ENCODE results near the gene MAG.
A peak's percentile ranks its signal among the peaks of the same experiment; 100 is the strongest.

MAG gene, protein sequence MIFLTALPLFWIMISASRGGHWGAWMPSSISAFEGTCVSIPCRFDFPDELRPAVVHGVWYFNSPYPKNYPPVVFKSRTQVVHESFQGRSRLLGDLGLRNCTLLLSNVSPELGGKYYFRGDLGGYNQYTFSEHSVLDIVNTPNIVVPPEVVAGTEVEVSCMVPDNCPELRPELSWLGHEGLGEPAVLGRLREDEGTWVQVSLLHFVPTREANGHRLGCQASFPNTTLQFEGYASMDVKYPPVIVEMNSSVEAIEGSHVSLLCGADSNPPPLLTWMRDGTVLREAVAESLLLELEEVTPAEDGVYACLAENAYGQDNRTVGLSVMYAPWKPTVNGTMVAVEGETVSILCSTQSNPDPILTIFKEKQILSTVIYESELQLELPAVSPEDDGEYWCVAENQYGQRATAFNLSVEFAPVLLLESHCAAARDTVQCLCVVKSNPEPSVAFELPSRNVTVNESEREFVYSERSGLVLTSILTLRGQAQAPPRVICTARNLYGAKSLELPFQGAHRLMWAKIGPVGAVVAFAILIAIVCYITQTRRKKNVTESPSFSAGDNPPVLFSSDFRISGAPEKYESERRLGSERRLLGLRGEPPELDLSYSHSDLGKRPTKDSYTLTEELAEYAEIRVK

DNA sequence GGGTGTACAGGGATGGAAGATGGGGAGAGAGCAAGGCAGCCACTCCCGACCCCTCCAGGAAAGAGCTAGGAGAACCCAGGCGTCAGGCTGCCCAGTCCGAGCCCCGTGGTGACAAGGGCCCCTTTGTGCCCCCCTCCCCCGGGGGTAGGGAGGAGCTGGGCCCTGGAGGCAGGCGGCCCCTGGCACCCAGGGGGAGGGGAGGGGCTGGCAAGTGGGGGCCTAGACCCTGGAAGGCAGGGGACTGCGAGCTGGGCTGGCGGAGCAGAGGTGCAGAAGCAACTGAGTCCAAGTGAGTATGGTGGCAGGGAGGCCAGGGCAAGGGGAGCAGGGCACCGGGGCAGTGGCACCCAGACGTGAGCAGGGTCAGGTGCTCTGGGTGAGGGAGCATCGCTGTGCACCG is at the start of gene MAG:
Gene MAG (plus strand): TSS at position 246 of the 400 bp plus-strand sequence. CDS start 3,248 bp downstream, outside the sequence.
- DNase-seq (ENCODE audit: low read depth in 4 of 4, low spot score in 1 of 4), result no peak

DNA sequence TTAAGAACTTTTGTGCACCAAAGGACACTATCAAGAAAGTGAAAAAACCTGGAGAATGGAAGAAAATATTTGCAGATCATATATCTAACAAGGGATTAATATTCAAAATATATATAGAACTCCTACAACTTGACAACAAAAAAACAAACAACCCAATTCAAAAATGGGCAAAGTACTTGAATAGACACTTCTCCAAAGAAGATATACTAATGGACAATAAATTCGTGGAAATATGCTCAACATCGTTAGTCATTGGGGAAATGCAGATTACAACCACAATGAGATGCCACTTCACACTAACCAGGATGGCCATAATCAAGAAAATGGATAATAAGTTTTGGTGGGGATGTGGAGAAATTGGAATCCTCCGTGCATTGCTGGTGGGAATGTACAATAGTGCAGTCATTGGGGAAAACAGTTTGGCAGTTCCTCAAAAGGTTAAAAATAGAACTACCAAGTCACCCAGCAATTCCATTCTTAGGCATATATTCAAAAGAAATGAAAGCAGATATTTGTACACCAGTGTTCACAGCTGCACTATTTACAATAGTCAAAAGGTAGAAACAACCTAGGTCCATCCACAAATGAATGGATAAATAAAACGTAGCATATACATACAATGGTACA is 45.4 kb upstream of the MAG start:
- no peak for DNase-seq (ENCODE audit: low read depth in 4 of 4, low spot score in 1 of 4)

DNA sequence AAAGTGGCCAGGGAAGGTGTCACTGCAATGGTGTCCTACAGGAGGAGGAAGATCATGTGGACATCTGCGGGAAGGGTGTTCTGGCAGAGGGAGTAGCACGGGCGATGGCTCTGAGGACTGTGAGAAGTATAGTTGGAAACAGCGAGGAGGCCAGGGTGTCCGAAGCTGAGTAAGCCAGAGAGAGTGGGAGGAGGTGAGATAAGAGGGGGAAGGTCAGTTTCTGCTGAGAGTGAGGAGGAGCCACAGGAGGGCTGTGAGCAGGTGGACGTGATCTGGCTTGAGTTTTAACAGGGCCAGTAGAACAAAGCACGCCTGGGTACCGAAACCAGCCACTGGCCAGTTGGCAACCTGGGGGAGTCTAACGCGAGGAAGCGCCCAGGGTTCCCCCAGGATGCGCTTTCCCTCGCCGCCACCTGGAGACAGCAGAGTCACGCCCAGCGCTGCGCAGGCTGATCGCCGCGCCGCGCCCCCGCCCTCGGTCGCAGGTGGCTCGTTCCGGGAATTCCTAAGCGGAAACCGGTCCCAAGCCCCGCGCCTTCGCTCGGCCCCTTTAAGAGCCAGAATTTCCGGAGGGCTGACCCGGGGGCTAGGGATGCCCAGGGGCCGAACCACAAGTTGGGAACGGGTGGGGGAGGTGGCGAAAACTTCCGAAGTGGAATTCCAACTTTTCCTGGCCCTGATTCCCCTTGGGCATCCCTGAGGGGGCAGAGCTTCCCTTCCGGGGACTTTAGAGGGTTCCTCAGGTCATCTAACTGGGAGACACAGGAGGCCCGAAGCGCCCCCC is 44.2 kb upstream of the MAG start:
- peak in 1 of 4 experiments; percentile 51 for DNase-seq (ENCODE audit: low read depth in 4 of 4, low spot score in 1 of 4)

DNA sequence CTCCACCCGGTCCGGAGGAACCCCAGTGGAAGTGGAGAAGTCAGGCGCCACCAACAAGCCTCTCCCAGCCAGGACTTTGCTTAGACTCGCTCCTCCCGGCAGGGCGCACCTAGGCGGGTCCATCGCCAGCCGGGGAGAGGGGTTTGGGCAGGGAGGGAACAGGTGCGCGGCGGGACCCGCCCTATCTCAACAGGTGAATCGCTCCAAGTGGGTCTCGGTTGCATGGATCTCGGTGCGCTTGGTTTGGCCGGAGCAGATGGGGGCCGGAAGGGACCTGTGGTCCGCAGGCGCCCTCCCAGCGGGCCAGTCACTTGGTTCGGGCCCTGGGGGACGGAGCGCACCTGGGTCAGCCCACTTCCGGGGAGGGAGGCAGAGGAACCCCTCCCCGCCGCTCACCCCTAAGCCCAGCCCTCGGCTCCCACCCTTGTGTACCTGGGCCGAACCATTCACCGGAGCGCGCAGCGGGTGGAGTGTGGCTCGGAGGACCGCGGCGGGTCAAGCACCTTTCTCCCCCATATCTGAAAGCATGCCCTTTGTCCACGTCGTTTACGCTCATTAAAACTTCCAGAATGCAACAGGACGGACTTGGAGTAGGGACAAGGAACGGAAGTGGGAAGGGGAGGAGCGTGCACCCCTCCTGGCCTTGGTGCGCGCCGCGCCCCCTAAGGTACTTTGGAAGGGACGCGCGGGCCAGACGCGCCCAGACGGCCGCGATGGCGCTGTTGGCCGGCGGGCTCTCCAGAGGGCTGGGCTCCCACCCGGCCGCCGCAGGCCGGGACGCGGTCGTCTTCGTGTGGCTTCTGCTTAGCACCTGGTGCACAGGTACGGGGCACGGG is 43.4 kb upstream of the MAG start, which contains the start of gene LSR:
Gene LSR (plus strand): TSS at position 693 of the 836 bp plus-strand sequence. CDS start 21 bp downstream, at position 714.
- DNase-seq (ENCODE audit: low read depth in 4 of 4, low spot score in 1 of 4), result peak in 2 of 4 experiments; percentile 41 to 54

DNA sequence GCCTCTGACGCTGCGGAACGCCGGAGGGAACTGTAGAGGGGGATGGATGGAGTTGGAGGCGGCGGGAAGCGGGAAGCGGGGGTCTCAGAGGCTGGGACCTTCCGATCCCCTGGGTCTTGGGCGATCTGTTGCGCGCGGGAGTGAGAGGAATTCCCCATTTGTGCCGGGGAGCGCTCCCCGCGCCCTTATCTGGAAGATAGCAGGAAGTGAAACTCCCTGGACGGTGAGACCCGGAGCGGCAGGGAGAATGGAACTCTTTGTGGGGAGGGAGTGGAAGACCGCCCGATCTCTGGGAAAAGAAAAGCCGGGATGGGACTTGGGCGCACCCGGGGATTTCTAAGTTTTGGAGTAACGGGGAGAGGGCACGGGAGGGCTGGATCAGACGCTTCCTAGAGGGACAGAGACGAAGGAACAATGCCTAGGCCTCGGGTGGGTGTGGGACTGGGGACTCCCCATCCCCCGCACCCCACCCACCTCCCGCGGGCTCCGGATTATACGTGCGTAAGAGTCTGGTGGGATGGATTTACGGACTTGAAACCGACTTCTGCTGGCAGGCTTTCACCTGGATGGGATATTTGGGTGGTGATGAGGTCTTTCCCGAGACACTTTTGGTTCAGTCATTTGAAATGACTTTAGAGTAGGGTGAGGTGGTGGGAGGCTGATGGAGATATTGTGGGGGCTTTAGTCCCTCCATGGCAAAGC is 42.7 kb upstream of the MAG start:
- no peak for DNase-seq (ENCODE audit: low read depth in 4 of 4, low spot score in 1 of 4)

DNA sequence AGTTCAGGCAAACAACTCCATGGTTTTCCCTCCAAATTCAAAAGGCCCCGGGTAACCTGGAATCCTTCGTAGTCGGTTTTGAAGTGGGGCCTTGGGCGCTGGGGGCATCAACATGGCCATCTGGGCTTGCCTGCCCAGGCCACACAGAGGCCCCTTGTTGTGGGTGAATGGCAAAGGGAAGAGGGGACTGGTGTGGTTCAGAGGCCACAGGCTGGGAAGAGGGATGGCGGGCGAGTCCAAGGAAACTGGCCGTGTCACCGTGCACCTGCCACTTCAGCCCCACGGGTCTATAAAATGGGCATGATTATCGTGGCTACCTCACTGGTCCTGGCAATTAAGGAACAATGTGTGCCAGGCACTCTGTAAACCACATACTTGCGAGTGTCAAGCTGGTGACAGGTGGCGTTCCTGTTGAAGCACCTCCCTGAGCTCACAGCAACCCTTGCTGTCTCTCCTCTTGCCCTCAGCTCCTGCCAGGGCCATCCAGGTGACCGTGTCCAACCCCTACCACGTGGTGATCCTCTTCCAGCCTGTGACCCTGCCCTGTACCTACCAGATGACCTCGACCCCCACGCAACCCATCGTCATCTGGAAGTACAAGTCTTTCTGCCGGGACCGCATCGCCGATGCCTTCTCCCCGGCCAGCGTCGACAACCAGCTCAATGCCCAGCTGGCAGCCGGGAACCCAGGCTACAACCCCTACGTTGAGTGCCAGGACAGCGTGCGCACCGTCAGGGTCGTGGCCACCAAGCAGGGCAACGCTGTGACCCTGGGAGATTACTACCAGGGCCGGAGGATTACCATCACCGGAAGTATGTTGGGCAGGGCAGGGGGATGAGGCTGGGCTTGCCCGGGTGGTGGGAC is 41.9 kb upstream of the MAG start:
- DNase-seq (ENCODE audit: low read depth in 4 of 4, low spot score in 1 of 4), result no peak

DNA sequence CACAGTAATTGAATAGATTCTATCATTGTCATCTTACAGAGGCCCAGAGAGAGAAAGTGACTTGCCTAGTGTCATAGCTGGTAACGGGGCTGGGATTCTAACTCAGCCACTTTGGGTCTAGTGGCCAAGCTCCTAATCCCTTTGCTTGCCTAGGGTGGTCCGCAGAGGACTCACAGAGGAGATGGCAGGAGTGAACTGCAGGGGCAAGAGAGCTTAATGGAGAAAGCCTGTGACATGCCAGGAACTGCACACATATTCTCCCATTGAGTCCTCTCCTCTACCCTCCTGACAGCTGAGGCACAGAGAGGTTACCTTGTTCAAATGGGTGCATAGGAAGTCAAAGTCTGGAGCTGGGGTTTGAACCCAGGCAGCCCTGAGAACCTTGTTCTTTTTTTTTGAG is 40.5 kb upstream of the MAG start:
- no peak for DNase-seq (ENCODE audit: low read depth in 4 of 4, low spot score in 1 of 4)

DNA sequence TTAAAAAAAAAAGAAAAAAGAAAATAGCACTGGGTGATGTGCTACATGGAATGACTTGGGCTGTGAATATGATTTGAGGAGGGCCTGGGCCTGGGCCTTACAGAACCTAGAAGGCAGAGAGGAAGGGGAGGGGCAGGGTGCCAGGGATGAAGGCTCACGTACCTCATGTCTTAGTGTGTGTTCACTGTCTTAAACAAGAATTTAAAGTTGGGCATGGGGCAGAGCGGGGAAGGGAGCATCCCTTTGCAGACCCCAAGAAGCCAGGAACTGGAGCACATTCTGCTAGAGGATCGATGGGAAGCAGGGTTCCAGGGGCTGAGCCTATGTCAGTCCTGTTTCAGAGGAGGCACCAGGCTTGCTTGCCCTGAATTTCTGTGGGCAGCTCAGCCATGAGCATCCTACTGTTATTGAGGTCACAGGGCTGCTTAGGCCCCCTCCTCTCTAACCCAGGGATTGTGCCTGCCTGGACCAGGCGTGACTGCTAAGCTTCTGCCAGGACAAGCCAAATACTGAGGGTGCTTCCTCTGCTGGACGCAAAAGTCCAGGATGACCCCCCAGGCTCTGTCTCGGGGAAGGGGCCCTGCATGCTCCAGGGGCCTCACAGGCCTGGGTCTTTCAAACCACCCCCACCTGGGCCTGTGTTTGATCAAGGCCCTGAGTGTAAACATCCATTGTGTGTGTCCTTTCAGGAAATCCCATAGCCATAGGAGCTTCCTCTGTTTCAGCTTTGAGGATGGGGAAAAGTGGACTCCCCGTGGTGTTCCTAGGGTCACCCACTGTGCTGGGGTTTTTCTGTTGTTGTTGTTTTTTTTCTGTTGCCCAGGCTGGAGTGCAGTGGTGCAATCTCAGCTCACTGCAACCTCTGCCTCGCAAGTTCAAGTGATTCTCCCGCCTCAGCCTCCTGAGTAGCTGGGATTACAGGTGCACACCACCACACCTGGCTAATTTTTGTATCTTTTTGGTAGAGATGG is 38.4 kb upstream of the MAG start:
- DNase-seq (ENCODE audit: low read depth in 4 of 4, low spot score in 1 of 4), result no peak

DNA sequence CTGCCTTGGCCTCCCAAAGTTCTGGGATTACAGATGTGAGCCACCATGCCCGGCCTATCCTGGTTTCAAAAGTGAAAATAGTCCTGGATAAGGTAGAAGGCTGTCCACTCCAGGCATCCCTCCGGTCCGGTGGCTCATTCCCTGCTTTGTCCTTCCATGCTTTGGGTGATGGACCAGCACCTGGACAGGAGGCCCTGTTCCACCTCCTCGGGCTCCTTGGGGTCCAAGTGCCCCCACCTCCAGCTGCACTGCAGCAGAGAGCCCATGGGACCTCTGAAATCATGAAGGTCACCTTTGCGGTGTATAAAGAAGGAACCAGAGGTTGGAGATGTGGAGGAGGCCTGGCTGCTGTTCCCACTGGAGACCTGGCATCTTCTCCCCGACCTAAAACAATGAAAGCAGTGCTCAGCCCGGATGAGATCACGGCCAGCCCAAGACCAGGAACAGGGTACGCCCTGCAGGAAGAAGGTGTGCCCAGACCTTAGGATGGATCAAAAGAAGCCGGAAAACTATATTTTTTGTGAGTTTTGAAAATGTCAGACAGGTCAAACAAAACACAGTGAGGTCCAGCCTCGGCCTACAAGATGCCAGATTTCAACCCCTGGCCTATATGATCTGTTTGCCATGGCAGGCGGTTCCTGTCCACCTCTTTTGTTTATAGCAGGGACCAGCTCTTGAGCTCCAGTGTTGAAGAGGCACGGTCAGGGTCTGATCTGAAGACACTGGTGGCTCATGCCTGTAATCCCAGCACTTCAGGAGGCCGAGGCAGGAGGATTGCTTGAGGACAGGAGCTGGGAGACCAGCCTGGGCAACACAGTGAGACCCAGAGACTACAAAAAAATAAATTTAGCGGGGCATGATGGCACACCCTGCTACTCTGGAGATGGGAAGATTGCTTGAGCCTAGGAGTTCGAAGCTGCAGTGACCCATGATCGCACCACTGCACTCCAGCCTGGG is 37.3 kb upstream of the MAG start:
- DNase-seq (ENCODE audit: low read depth in 4 of 4, low spot score in 1 of 4), result no peak

DNA sequence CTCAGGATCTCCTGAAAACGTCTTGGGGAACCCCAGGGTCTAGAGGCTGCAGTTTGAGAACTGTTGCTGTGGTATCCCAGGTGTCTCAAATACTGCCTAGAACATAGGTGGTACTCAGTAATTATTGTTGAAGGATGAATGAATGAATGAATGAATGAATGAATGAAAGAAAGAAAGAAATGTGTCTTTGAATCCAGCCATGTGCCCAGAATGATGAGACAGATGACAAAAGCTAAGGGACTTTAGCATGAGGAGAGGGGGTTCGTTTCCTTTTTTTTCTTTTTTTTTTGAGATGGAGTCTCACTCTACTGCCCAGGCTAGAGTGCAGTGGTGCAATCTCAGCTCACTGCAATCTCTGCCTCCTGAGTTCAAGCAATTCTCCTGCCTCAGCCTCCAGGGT is 35.4 kb upstream of the MAG start:
- DNase-seq (ENCODE audit: low read depth in 4 of 4, low spot score in 1 of 4), result no peak

DNA sequence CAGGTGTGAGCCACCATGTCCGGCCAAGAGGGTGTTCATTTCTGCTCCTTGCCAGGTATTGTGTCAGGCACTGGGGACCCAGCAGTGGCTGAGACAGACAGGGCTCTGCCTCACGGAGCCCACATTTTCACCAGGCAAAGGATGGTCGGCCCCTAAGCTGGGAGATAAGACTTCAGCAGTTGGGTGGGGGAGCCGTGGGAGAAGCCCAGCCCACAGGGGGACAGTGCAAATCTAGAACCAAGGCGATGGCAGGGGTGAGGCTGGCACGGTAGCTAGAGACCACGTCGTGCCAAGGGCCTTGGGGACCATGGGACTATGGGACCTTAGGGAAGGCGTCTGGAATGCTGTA is 34.9 kb upstream of the MAG start:
- DNase-seq (ENCODE audit: low read depth in 4 of 4, low spot score in 1 of 4), result no peak

DNA sequence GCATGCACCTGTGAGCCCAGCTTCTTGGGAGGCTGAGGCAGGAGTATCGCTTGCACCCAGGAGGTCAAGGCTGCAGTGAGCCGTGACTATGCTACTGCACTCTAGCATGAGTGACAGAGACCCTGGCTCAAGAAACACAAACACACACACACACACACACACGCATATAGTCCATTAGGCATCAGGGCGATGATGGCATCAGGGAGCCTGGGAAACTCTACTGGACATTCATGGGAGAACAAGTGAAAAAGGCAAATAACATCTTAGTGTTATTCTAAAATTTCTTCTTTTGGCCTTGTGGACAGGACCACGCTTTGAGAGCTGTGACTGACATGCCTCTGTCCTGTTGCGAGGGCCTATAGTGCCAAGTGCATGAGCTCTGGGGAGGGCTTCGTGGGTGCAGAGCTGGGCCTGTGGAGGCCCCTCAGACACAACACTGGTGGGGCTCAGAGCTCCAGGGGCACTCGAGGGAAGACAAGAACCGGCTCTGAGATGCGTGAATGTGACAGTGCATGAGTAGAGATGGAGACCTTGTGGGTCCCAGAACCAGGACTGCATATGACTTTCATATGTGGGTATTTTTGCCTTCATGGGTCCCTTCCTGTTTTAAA is 31.2 kb upstream of the MAG start:
- no peak for DNase-seq (ENCODE audit: low read depth in 4 of 4, low spot score in 1 of 4)

DNA sequence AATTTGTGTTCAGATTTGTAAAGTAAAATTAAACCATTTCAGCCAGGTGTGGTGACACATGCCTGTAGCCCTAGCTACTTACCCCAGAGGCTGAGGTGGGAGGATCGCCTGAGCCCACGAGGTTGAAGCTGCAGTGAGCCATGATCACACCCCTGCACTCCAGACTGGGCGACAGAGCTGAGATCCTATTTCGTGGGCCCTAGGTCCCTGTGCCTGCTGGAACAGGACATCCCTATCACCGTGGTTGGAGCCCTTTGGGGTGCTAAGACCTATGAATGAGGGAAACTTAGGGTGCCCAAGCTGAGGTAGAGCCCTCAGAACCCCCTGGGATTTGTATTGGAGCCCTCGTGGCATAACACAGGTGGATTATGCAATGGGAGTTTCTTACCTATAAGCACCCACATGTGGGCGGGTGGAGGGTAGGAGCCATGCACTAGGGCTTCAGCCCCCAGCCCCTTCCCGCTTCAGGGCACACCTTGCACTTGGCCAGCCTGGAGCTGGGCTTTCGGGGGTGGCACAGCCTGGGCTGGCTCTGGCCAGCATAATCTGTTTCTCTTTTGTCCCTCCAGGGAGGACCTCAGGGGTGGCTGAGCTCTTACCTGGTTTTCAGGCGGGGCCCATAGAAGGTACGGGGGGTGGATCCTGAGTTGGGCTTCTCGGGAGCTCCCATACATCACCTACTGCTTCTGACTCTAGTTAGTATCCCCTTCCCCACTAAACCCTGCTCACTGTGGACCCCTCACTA is 30.4 kb upstream of the MAG start:
- DNase-seq (ENCODE audit: low read depth in 4 of 4, low spot score in 1 of 4), result no peak

DNA sequence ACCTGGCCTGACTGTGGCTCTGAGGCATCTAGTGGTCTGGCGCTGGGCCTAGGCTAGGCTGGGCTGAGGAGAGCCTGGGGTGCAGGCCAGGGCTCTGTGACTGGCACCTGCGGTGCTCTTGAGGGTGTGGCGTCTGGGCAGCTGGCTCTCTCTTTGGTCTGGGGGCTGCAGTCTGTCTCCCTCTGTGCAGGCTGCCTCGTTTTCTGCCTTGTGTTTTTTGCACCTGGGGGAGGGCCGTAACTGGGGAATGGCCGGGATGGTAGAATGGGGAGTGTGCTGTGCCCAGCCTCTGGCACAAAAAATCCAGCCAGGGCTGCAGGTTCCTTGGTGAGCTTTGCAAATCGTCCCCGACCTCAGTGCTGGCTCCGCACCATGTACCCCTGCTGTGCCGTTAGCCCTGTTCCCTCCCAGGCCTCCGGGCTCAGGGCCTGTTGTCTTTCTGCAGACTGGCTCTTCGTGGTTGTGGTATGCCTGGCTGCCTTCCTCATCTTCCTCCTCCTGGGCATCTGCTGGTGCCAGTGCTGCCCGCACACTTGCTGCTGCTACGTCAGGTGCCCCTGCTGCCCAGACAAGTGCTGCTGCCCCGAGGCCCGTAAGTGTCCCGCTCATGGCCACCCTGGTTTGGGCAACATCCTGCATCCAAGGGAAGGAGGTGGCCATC is 29.7 kb upstream of the MAG start:
- no peak for DNase-seq (ENCODE audit: low read depth in 4 of 4, low spot score in 1 of 4)

All from stimulated activated CD4-positive, alpha-beta T cell treated with anti-CD3 and anti-CD28 coated beads, Interleukin-1b, Interleukin-23, amount 100 ng/mL, for 24 hours (primary cell).